Measurements from ENCODE around the gene FASN. TPM values are rescaled to one million over a fixed set of nuclear protein-coding genes. Genes with fewer than 3 reads are reported as not detected.

FASN gene
- total RNA-seq, 4 donors from 2014 or later, result 72.8 to 302 (median 143) TPM

DNA sequence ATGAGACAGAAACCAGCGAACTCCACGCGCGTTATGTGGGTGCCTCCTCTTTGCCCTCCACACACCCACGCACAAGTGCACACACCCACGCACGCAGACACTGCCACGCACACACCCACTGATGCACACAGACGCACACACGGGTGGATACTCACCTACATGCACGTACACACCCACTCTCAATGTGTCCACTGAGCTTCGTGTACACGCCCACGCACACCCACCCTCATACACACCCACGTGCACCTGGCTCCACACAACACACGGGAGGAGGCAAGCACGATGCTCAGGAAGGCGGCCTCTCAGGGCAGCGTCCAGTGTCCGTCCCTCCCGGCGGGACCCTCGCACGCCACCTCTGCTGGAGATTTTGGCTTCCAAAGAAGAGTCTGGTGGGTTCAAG is 50.7 kb downstream of the FASN start:
- TF ChIP-seq, protein P1, sequence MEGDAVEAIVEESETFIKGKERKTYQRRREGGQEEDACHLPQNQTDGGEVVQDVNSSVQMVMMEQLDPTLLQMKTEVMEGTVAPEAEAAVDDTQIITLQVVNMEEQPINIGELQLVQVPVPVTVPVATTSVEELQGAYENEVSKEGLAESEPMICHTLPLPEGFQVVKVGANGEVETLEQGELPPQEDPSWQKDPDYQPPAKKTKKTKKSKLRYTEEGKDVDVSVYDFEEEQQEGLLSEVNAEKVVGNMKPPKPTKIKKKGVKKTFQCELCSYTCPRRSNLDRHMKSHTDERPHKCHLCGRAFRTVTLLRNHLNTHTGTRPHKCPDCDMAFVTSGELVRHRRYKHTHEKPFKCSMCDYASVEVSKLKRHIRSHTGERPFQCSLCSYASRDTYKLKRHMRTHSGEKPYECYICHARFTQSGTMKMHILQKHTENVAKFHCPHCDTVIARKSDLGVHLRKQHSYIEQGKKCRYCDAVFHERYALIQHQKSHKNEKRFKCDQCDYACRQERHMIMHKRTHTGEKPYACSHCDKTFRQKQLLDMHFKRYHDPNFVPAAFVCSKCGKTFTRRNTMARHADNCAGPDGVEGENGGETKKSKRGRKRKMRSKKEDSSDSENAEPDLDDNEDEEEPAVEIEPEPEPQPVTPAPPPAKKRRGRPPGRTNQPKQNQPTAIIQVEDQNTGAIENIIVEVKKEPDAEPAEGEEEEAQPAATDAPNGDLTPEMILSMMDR (IDR thresholded peaks at IDR 0.05), result no peak
- no peak for TF ChIP-seq POLR2A (IDR thresholded peaks at IDR 0.05)
- Histone ChIP-seq H3K36me3 (peaks cover 0 to 39% (median 7%) of the 10 kb centered on the region in 3 donors), H3K4me3 (no peak overlapping the region), H3K27ac (no peak overlapping the region), H3K4me1 (peaks cover 13 to 29% (median 20%) of the 10 kb centered on the region in 3 donors), H3K9me3 (no peaks in the 10 kb centered on the region), H3K27me3 (no peaks in the 10 kb centered on the region)
- no peak for DNase-seq
- WGBS, 2 donors, result 85 to 87% methylated on average over 13 to 15 of the region's 24 CpGs
- intact Hi-C loops (cut with DNase I), result no loop called here

GRCh38 chr17:82046903-82047302 is 51.1 kb downstream of the FASN start:
- intact Hi-C loops (cut with DNase I), result no loop called here
- no peak for DNase-seq
- 73 to 87% methylated on average over 4 to 7 of the region's 21 CpGs for WGBS, 2 donors

DNA sequence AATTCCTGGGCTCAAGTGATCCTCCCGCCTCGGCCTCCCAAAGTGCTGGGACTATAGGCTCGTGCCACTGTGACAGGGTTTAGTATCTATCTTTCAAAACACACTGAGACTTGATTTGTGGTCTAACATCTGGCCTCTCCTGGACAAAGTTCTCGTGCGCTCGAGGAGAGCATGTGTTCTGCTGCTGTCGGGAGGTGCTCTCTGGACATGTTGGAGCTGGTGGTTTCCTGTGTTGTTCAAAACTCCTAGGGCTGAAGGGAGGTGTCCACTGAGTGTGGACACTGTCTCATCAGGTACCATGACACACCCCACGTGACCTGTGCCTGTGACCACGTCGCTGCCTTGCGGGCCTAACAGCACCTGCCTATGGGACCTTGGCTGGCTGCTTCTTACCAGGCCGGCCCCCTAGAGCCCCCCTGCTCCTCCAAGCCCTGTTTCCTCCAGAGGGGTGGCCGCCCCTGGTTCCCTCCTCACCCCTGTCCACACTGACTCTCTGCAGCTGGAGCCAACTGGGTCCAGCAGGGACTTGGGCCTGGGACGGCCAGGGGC is 52.0 kb downstream of the FASN start:
- no peak overlapping the region for H3K4me3 ChIP-seq
- H3K36me3 ChIP-seq, result peaks cover 0 to 39% (median 7%) of the 10 kb centered on the region in 3 donors
- 56 to 59% methylated on average over 5 to 7 of the region's 14 CpGs for WGBS, 2 donors
- DNase-seq, result no peak
- no peak for TF ChIP-seq POLR2A (IDR thresholded peaks at IDR 0.05)
- TF ChIP-seq, protein P1 (IDR thresholded peaks at IDR 0.05), result no peak
- peaks cover 11 to 22% (median 16%) of the 10 kb centered on the region in 3 donors for H3K4me1 ChIP-seq
- H3K27ac ChIP-seq, result no peak overlapping the region
- intact Hi-C loops (cut with DNase I), result no loop called here
- no peaks in the 10 kb centered on the region for H3K9me3 ChIP-seq
- H3K27me3 ChIP-seq, result no peaks in the 10 kb centered on the region

More at GRCh38 chr17:82046903-82047302, 51.1 kb downstream of the FASN start:
- Histone ChIP-seq H3K9me3 (no peaks in the 10 kb centered on the region), H3K27me3 (no peaks in the 10 kb centered on the region), H3K27ac (no peak overlapping the region), H3K36me3 (peaks cover 0 to 39% (median 7%) of the 10 kb centered on the region in 3 donors), H3K4me3 (no peak overlapping the region), H3K4me1 (peaks cover 11 to 25% (median 19%) of the 10 kb centered on the region in 3 donors)
- TF ChIP-seq, protein P1 (IDR thresholded peaks at IDR 0.05), result no peak
- TF ChIP-seq POLR2A (IDR thresholded peaks at IDR 0.05), result no peak

DNA sequence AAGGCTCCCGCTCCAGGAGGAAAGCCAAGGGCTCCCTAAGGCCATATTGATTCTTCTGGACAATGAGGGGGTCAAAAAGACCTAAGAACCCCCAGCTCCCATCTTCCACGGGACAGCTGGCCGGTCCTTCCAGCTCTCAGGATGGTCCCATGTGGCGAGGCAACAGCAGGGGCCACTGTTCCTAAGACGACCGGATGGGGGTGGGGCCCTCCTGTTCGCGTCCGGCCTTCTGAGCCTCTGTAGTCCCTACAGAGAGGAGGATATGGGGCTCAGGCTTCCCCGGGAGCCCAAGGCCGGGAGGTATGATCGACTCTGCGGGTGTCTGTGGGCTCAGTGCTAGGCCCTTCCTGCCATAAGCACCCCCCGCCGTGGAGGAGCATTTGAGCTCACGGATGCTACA is 54.5 kb downstream of the FASN start:
- no peak overlapping the region for H3K27ac ChIP-seq
- H3K4me3 ChIP-seq, result no peak overlapping the region
- peaks cover 0 to 19% (median 7%) of the 10 kb centered on the region in 3 donors for H3K36me3 ChIP-seq
- H3K9me3 ChIP-seq, result no peaks in the 10 kb centered on the region
- H3K4me1 ChIP-seq, result no peaks in the 10 kb centered on the region
- WGBS, 2 donors, result 84% methylated on average over 10 of the region's 16 CpGs; no CpG with 5 or more reads in 1 of the 2 donors
- TF ChIP-seq, protein P1 (IDR thresholded peaks at IDR 0.05), result no peak
- TF ChIP-seq POLR2A (IDR thresholded peaks at IDR 0.05), result no peak
- no peaks in the 10 kb centered on the region for H3K27me3 ChIP-seq
- DNase-seq, result no peak
- intact Hi-C loops (cut with DNase I), result no loop called here

- no peak for TF ChIP-seq POLR2A (IDR thresholded peaks at IDR 0.05)
- TF ChIP-seq, protein P1 (IDR thresholded peaks at IDR 0.05), result no peak
- intact Hi-C loops (cut with DNase I), result no loop called here
- WGBS, 2 donors, result 81 to 87% methylated on average over 4 to 9 of the region's 9 CpGs
Observed at GRCh38 chr17:82042649-82043048, 55.4 kb downstream of the FASN start.

More at GRCh38 chr17:82042649-82043048, 55.4 kb downstream of the FASN start:
- no peak for DNase-seq
- Histone ChIP-seq H3K27ac (no peak overlapping the region), H3K27me3 (no peaks in the 10 kb centered on the region), H3K9me3 (no peaks in the 10 kb centered on the region), H3K4me1 (peaks cover 3 to 8% (median 5%) of the 10 kb centered on the region in 3 donors), H3K4me3 (no peak overlapping the region), H3K36me3 (peaks cover 0 to 11% (median 4%) of the 10 kb centered on the region in 3 donors)
